ENCODE data around the gene TMEM182.

TMEM182 gene

GRCh38 chr2:102806250-102806837, 44.5 kb downstream of the TMEM182 start:
- Histone ChIP-seq H3K36me3 (ENCODE audit: insufficient read depth, low read depth, low read length) (peaks cover 4% of the 10 kb centered on the region; the same call in 1 of the 2 replicates), H3K27me3 (ENCODE audit: insufficient read depth, low read length) (no peaks in the 10 kb centered on the region), H3K4me1 (ENCODE audit: insufficient read depth, low read length) (no peaks in the 10 kb centered on the region), H3K9me3 (ENCODE audit: insufficient read depth, low read depth, low read length) (peaks cover 14% of the 10 kb centered on the region), H3K4me3 (ENCODE audit: low read length) (no peak overlapping the region), H3K27ac (ENCODE audit: low read length) (no peak overlapping the region), H3K9ac (ENCODE audit: low read depth, low read length) (no peak overlapping the region)

- Histone ChIP-seq H3K4me3 (ENCODE audit: low read length) (no peak overlapping the region), H3K36me3 (ENCODE audit: insufficient read depth, low read depth, low read length) (no peaks in the 10 kb centered on the region), H3K4me1 (ENCODE audit: insufficient read depth, low read length) (no peaks in the 10 kb centered on the region), H3K27ac (ENCODE audit: low read length) (no peak overlapping the region), H3K9ac (ENCODE audit: low read depth, low read length) (no peak overlapping the region), H3K9me3 (ENCODE audit: insufficient read depth, low read depth, low read length) (no peaks in the 10 kb centered on the region), H3K27me3 (ENCODE audit: insufficient read depth, low read length) (no peaks in the 10 kb centered on the region)
Measured at GRCh38 chr2:102809291-102810189, 47.7 kb downstream of the TMEM182 start.

GRCh38 chr2:102815285-102815684, 53.5 kb downstream of the TMEM182 start:
- H3K36me3 ChIP-seq (ENCODE audit: insufficient read depth, low read depth, low read length) = no peaks in the 10 kb centered on the region
- H3K9ac ChIP-seq (ENCODE audit: low read depth, low read length) = no peak overlapping the region
- H3K9me3 ChIP-seq (ENCODE audit: insufficient read depth, low read depth, low read length) = no peaks in the 10 kb centered on the region
- H3K27me3 ChIP-seq (ENCODE audit: insufficient read depth, low read length) = no peaks in the 10 kb centered on the region
- H3K27ac ChIP-seq (ENCODE audit: low read length) = no peak overlapping the region
- no peaks in the 10 kb centered on the region; the same call in 1 of the 2 replicates for H3K4me1 ChIP-seq (ENCODE audit: insufficient read depth, low read length)
- no peak overlapping the region for H3K4me3 ChIP-seq (ENCODE audit: low read length)

DNA sequence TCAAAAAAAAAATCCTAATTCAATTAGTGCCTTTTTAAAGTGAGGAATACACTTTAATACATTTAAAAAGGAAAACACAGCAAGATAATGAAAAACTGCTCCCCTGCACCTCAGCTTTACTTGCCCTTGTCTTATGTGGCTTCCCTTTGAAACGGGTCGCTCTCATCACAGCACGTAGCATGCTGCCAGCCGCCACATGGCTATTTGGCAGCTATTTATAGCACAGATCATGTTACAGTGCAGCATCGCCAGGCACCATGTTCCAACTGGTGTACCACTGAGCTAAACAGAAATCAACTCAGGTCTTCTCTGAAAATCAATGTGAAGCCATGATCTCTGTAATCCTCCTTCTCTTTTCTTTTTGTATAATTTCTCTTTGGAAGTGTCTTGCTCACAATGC, 65.1 kb downstream of the TMEM182 start:
- Histone ChIP-seq H3K36me3 (ENCODE audit: insufficient read depth, low read depth, low read length) (no peaks in the 10 kb centered on the region), H3K9ac (ENCODE audit: low read depth, low read length) (no peak overlapping the region), H3K9me3 (ENCODE audit: insufficient read depth, low read depth, low read length) (no peaks in the 10 kb centered on the region), H3K27me3 (ENCODE audit: insufficient read depth, low read length) (no peaks in the 10 kb centered on the region), H3K4me1 (ENCODE audit: insufficient read depth, low read length) (no peaks in the 10 kb centered on the region), H3K4me3 (ENCODE audit: low read length) (no peak overlapping the region), H3K27ac (ENCODE audit: low read length) (no peak overlapping the region)

GRCh38 chr2:102832789-102833188, 71.0 kb downstream of the TMEM182 start:
- Histone ChIP-seq H3K27me3 (ENCODE audit: insufficient read depth, low read length) (no peaks in the 10 kb centered on the region), H3K4me3 (ENCODE audit: low read length) (no peak overlapping the region), H3K4me1 (ENCODE audit: insufficient read depth, low read length) (no peaks in the 10 kb centered on the region), H3K9ac (ENCODE audit: low read depth, low read length) (no peak overlapping the region), H3K9me3 (ENCODE audit: insufficient read depth, low read depth, low read length) (no peaks in the 10 kb centered on the region), H3K27ac (ENCODE audit: low read length) (no peak overlapping the region), H3K36me3 (ENCODE audit: insufficient read depth, low read depth, low read length) (no peaks in the 10 kb centered on the region)

DNA sequence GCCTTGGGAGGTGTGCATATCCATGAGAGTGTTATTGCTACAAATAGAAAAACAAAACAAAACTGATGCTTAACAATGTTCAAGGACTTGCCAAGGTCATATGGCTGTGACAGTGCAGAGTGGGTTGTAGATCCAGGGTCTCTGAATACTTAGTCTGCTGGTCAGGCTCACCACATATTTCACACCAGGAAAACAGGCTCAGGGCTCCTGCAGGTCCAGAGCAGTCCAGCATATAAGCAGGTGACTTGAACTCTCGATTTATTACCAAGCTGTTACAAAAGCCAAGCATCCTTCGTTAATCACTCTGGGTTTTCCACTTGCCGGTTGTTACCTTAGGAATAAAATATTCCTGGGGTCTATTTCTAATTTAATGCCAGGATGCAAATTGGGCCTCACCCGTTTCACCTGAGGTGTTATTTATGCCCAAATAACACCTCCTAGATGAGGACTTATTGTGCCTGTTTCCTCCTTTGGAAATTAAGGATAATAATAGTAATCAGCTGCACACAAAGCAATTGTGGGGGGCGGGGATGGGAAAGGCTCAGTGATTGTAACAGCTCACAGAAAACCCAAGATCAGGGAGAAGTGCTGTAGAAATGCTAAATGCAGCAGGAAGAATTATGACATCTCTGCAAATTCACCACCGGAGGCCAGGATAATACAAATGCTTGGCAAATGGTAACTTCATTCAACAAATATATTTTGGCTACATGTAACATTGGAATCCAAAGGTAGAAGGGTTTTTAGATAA, 72.9 kb downstream of the TMEM182 start:
- Histone ChIP-seq H3K4me3 (ENCODE audit: low read length) (no peak overlapping the region), H3K4me1 (ENCODE audit: insufficient read depth, low read length) (peaks cover 2% of the 10 kb centered on the region; the same call in 1 of the 2 replicates), H3K27me3 (ENCODE audit: insufficient read depth, low read length) (no peaks in the 10 kb centered on the region), H3K9me3 (ENCODE audit: insufficient read depth, low read depth, low read length) (no peaks in the 10 kb centered on the region), H3K36me3 (ENCODE audit: insufficient read depth, low read depth, low read length) (no peaks in the 10 kb centered on the region), H3K27ac (ENCODE audit: low read length) (no peak overlapping the region), H3K9ac (ENCODE audit: low read depth, low read length) (no peak overlapping the region)

DNA sequence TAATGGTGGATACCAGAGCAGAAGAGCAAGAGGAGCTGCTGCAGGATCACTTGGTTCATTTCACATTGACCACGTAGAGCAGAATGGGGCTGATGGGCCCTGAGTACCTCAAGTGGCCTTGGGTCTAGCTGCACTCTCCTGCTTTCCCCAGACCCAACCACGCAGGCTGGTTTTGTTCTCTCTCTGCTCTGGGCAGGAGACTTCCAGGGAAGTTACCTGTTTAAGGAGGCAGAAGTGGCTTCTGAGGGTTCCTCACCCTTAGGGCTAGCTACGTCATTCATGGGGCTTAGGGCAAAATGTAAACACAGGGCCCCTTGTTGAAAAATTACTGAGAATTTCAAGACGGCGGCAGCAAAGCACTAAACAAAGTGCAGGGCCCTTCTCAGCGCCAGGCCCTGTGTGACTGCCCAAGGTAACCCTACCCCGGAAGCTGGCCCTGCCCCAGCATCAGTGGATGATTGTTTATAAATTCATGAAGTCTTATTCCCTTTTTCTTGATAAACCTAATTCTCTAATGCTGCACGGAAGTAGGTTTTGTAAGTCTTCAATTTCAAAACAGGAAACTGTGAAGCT, 75.9 kb downstream of the TMEM182 start:
- Histone ChIP-seq H3K27me3 (ENCODE audit: insufficient read depth, low read length) (no peaks in the 10 kb centered on the region), H3K4me3 (ENCODE audit: low read length) (no peak overlapping the region), H3K9ac (ENCODE audit: low read depth, low read length) (no peak overlapping the region), H3K9me3 (ENCODE audit: insufficient read depth, low read depth, low read length) (no peaks in the 10 kb centered on the region), H3K27ac (ENCODE audit: low read length) (no peak overlapping the region), H3K36me3 (ENCODE audit: insufficient read depth, low read depth, low read length) (no peaks in the 10 kb centered on the region), H3K4me1 (ENCODE audit: insufficient read depth, low read length) (peaks cover 3% of the 10 kb centered on the region; the same call in 1 of the 2 replicates)

GRCh38 chr2:102839668-102840388, 78.0 kb downstream of the TMEM182 start:
- H3K4me3 ChIP-seq (ENCODE audit: low read length) = no peak overlapping the region
- no peaks in the 10 kb centered on the region for H3K36me3 ChIP-seq (ENCODE audit: insufficient read depth, low read depth, low read length)
- H3K9me3 ChIP-seq (ENCODE audit: insufficient read depth, low read depth, low read length) = no peaks in the 10 kb centered on the region
- H3K4me1 ChIP-seq (ENCODE audit: insufficient read depth, low read length) = peaks cover 3% of the 10 kb centered on the region; the same call in 1 of the 2 replicates
- no peak overlapping the region for H3K9ac ChIP-seq (ENCODE audit: low read depth, low read length)
- H3K27me3 ChIP-seq (ENCODE audit: insufficient read depth, low read length) = no peaks in the 10 kb centered on the region
- H3K27ac ChIP-seq (ENCODE audit: low read length) = no peak overlapping the region

- no peaks in the 10 kb centered on the region for H3K9me3 ChIP-seq (ENCODE audit: insufficient read depth, low read depth, low read length)
- peaks cover 3% of the 10 kb centered on the region; the same call in 1 of the 2 replicates for H3K4me1 ChIP-seq (ENCODE audit: insufficient read depth, low read length)
- no peak overlapping the region for H3K4me3 ChIP-seq (ENCODE audit: low read length)
- no peak overlapping the region for H3K27ac ChIP-seq (ENCODE audit: low read length)
- no peak overlapping the region for H3K9ac ChIP-seq (ENCODE audit: low read depth, low read length)
- no peaks in the 10 kb centered on the region for H3K27me3 ChIP-seq (ENCODE audit: insufficient read depth, low read length)
- H3K36me3 ChIP-seq (ENCODE audit: insufficient read depth, low read depth, low read length) = no peaks in the 10 kb centered on the region
Measured at GRCh38 chr2:102841107-102841840, 79.4 kb downstream of the TMEM182 start.

DNA sequence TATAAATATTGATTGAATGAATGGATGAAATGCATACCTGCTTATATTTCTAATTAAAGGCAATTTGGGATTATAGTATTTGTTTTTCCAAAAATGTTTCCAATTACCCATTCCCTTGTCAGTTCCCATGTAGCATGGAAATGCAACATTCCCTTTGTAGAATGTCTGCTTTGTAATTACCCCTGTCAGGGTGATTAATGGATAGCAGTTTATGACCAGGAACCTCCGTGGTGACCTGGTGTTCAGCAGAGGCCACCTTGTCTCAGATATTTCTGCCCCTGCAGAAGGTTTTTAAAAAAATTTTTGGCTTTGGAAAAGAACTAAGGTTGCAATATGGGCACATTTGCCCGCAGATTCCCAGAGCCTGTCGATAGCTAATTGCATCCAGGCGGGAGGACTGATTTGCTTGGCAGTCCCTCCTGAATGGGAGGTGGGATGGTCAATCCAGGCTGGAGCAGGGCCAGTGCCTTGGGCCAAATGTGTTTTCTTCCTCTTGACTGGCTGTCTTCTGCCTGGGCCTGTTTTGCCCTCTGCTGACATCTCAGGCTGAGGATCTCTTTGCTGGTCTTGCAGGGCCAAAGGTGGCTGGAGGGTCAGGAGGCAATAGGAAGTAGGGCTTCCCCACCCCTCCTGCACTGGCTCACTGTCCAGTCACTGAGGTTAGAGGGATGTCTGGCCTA, 82.1 kb downstream of the TMEM182 start:
- Histone ChIP-seq H3K9ac (ENCODE audit: low read depth, low read length) (no peak overlapping the region), H3K4me1 (ENCODE audit: insufficient read depth, low read length) (peaks cover 3% of the 10 kb centered on the region; the same call in 1 of the 2 replicates), H3K36me3 (ENCODE audit: insufficient read depth, low read depth, low read length) (no peaks in the 10 kb centered on the region), H3K4me3 (ENCODE audit: low read length) (no peak overlapping the region), H3K9me3 (ENCODE audit: insufficient read depth, low read depth, low read length) (no peaks in the 10 kb centered on the region), H3K27ac (ENCODE audit: low read length) (no peak overlapping the region), H3K27me3 (ENCODE audit: insufficient read depth, low read length) (no peaks in the 10 kb centered on the region)

Measured in iPS-20b (cell line).